Kidney epithelial cell (primary cell): ENCODE results near the gene EHBP1L1. TPM values are rescaled to one million over a fixed set of nuclear protein-coding genes. Genes with fewer than 3 reads are reported as not detected.

Experiments used
- DNase-seq: peaks from one replicate; pipeline ENCODE4 v3.0.0-alpha.2; 2010; ENCODE audit warnings: low read depth
- H3K27me3 ChIP-seq: 2 replicates; pipeline ENCODE4 v1.6.0; 2011; ENCODE audit warnings: low read length; ENCODE audit not compliant: control insufficient read depth, insufficient read depth
- H3K36me3 ChIP-seq: 2 replicates; pipeline ENCODE4 v1.5.1; 2011; ENCODE audit warnings: low read length; ENCODE audit not compliant: control insufficient read depth, insufficient read depth
- H3K4me3 ChIP-seq: 2 replicates; pipeline ENCODE4 v1.5.1; 2011; ENCODE audit warnings: low read depth, mild to moderate bottlenecking, control low read depth, low read length
- total RNA-seq: library from RNA; depleted of rRNA; stranded (reverse); fragments of >200 nt; gene quantifications from 2 replicates; pipeline ENCODE4 v1.2.3, GENCODE V29; 2015
- TF ChIP-seq, protein P1 (sequence below): IDR thresholded peaks from 2 replicates; pipeline ENCODE4 v1.5.1; 2011; ENCODE audit warnings: mild to moderate bottlenecking, moderate library complexity, low read length, control low read depth, inconsistent platforms; ENCODE audit not compliant: insufficient read depth, poor library complexity, severe bottlenecking

The EHBP1L1 gene
- total RNA-seq, 1 donor from 2014 or later = 19.5 TPM

GRCh38 chr11:65617136-65617850, 41.4 kb downstream of the EHBP1L1 start:
- no peak overlapping the region for H3K4me3 ChIP-seq
- DNase-seq = no peak

DNA sequence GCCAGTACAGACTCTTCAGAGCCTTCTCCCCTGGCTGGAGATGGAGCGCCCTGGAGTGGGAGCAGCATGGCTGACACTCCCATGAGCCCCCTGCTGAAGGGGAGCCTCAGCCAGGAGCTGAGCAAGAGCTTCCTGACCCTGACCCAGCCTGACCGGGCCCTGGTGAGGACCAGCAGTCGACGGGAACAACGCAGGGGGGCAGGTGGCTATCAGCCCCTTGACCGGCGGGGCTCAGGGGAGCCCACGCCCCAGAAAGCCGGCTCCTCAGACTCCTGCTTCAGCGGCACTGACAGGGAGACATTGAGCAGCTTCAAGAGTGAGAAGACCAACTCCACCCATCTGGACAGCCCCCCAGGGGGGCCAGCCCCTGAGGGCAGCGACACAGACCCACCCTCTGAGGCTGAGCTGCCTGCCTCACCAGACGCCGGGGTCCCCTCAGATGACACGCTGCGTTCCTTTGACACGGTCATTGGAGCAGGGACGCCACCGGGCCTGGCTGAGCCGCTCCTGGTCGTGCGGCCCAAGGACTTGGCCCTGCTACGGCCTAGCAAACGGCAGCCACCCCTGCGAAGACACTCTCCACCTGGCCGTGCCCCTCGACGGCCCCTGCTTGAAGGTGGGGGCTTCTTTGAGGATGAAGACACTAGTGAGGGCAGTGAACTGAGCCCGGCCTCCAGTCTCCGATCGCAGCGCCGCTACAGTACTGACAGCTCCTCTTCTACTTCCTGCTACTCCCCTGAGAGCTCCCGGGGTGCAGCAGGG, 42.3 kb downstream of the EHBP1L1 start:
- Histone ChIP-seq H3K4me3 (no peak overlapping the region), H3K36me3 (peaks cover 3% of the 10 kb centered on the region), H3K27me3 (no peaks in the 10 kb centered on the region)
- no peak for DNase-seq
- TF ChIP-seq, protein P1, sequence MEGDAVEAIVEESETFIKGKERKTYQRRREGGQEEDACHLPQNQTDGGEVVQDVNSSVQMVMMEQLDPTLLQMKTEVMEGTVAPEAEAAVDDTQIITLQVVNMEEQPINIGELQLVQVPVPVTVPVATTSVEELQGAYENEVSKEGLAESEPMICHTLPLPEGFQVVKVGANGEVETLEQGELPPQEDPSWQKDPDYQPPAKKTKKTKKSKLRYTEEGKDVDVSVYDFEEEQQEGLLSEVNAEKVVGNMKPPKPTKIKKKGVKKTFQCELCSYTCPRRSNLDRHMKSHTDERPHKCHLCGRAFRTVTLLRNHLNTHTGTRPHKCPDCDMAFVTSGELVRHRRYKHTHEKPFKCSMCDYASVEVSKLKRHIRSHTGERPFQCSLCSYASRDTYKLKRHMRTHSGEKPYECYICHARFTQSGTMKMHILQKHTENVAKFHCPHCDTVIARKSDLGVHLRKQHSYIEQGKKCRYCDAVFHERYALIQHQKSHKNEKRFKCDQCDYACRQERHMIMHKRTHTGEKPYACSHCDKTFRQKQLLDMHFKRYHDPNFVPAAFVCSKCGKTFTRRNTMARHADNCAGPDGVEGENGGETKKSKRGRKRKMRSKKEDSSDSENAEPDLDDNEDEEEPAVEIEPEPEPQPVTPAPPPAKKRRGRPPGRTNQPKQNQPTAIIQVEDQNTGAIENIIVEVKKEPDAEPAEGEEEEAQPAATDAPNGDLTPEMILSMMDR = no peak

More at GRCh38 chr11:65617136-65617850, 41.4 kb downstream of the EHBP1L1 start:
- TF ChIP-seq, protein P1 = no peak
- Histone ChIP-seq H3K27me3 (no peaks in the 10 kb centered on the region), H3K36me3 (peaks cover 3% of the 10 kb centered on the region)

DNA sequence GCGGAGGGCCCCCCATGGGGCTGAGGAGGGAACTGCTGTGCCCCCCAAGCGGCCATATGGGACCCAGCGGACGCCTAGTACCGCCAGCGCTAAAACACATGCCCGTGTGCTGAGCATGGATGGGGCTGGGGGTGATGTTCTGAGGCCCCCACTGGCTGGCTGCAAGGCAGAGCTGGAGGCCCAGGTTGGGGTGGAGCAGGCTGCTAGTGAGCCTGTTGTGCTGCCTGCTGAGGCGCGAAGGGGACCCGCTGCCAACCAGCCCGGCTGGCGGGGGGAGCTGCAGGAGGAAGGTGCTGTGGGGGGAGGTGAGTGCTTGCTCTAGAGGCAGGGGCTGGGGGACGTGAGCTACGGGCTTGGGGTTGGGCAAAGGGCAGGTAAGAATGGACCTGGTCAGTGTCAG, 42.9 kb downstream of the EHBP1L1 start:
- Histone ChIP-seq H3K4me3 (no peak overlapping the region), H3K36me3 (peaks cover 3% of the 10 kb centered on the region), H3K27me3 (no peaks in the 10 kb centered on the region)
- TF ChIP-seq, protein P1 = no peak
- DNase-seq = no peak

- Histone ChIP-seq H3K36me3 (peaks cover 3% of the 10 kb centered on the region), H3K4me3 (no peak overlapping the region), H3K27me3 (no peaks in the 10 kb centered on the region)
- TF ChIP-seq, protein P1 = no peak
- DNase-seq = no peak
Observed at GRCh38 chr11:65619281-65619928, 43.6 kb downstream of the EHBP1L1 start.

GRCh38 chr11:65620666-65621065, 44.8 kb downstream of the EHBP1L1 start:
- no peaks in the 10 kb centered on the region for H3K27me3 ChIP-seq
- H3K4me3 ChIP-seq = no peak overlapping the region
- TF ChIP-seq, protein P1 = no peak
- DNase-seq = no peak
- peaks cover 3% of the 10 kb centered on the region for H3K36me3 ChIP-seq
